Loucy (cell line): ENCODE results near the gene CORO1A.

ENCODE experiments used
- CTCF ChIP-seq: fragments of 200-600 bp; sonication (generic); conservative IDR thresholded peaks from 2 replicates; pipeline ENCODE4 v1.5.1; 2014; ENCODE audit warnings: mild to moderate bottlenecking, antibody characterized with exemption, low read length
- EZH2phosphoT487 ChIP-seq: fragments of 200-600 bp; IDR thresholded peaks from 2 replicates; pipeline ENCODE4 v1.6.1; 2018; ENCODE audit warnings: antibody characterized with exemption, mild to moderate bottlenecking, moderate library complexity, borderline replicate concordance

- TF ChIP-seq CTCF (no peak), EZH2phosphoT487 (no peak)
Measured at GRCh38 chr16:30157214-30157613, 26.2 kb upstream of the CORO1A start.
